Measurements from ENCODE around the gene BCL7B.

DNA sequence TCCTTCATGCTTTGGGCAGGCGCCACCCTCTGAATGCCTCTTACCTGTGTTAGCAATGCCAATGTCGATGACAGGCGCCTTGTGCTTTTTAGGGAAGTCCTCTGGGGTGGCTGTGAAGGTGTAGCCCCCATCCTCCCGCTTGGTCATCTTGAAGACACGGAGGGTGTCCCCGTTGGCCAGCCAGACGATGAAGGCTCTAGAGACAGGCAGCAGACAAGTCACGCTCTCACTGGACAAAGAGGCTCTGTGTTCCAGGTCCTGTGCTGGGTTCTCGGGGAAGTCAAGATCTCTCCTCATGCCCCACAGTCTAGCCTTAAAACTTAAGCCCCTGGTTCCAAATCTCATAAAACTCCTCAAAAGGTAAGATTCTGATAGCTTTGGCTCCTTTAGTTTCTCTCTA is 15.8 kb upstream of the BCL7B start:
- TF ChIP-seq, protein P1, sequence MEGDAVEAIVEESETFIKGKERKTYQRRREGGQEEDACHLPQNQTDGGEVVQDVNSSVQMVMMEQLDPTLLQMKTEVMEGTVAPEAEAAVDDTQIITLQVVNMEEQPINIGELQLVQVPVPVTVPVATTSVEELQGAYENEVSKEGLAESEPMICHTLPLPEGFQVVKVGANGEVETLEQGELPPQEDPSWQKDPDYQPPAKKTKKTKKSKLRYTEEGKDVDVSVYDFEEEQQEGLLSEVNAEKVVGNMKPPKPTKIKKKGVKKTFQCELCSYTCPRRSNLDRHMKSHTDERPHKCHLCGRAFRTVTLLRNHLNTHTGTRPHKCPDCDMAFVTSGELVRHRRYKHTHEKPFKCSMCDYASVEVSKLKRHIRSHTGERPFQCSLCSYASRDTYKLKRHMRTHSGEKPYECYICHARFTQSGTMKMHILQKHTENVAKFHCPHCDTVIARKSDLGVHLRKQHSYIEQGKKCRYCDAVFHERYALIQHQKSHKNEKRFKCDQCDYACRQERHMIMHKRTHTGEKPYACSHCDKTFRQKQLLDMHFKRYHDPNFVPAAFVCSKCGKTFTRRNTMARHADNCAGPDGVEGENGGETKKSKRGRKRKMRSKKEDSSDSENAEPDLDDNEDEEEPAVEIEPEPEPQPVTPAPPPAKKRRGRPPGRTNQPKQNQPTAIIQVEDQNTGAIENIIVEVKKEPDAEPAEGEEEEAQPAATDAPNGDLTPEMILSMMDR (IDR thresholded peaks at IDR 0.05), result no peak
- no peak for TF ChIP-seq POLR2A (IDR thresholded peaks at IDR 0.05)
